ENCODE data around the gene STX4. TPM values are rescaled to one million over a fixed set of nuclear protein-coding genes. Genes with fewer than 3 reads are reported as not detected.

The STX4 gene
- polyA plus RNA-seq, 3 donors = 38.4 to 47.3 (median 45.4) TPM

DNA sequence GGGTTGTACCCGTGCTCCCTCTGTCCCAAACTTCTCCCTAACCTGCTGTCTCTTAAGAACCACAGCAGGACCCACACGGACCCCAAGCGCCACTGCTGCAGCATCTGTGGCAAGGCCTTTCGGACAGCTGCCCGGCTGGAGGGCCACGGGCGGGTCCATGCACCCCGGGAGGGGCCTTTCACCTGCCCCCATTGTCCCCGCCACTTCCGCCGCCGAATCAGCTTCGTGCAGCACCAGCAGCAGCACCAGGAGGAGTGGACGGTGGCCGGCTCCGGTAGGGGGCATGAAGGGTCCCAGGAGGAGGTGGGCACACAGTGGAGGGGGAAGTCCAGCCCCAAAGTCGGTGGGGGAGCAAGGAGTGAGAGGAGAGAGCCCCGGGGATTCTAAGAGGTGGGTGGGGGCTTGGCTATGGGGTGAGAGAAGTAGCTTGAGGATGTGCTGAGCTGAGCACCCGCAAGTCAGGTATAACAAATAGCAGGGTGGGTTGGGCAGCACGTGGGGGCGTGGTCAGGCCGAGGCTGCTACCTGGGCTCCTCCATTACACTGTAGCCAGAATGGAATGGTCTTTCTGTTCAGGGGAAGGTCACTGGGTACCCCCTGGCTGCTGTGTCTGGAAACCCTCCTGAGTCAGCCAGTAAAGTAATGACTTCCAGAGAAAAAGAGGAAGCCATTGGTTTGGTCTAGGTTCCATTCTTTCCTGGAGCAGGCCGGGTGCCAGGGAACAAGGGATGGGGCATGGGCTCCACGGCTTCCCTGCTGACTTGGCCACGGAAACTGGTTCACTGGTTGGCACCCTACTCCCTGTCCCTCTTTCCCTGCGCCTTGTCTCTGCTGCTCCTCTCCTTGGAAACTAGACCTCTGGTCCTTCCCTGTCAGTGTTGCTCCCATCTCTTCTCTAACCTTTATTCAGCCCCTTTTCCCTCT, 48.3 kb downstream of the STX4 start:
- no peak for DNase-seq

DNA sequence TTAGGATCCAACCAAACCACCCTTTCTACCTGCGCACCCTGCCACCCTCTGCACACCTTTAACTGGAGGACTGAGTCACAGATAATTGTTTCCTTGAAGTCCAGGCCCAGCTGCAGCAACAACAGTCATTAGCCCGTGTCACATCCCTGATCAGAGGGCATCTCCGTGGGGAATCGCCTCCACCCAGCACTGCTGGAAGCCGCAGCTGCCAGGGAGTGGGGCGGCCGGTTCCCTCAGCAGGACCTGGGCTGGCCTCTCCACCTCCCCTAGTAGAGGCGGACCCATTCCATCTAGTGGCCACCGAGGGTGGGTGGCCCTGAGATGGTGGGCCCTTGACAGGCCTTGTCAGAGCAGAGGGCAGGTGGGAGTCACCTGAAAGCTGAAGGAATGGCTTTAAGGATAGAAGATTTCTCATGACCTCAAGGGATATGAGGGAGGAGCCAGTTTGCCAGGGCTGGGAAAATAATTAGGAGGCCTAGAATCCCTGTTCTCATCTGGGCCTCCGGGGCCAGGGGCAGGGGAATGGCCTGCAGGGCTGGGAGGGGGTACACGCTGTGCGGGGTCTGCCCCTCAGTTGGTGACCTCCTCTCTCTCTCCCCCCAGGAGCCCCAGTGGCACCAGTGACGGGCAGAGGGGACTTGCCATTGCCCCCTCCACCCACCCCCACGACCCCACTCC, 49.1 kb downstream of the STX4 start:
- no peak for DNase-seq

DNA sequence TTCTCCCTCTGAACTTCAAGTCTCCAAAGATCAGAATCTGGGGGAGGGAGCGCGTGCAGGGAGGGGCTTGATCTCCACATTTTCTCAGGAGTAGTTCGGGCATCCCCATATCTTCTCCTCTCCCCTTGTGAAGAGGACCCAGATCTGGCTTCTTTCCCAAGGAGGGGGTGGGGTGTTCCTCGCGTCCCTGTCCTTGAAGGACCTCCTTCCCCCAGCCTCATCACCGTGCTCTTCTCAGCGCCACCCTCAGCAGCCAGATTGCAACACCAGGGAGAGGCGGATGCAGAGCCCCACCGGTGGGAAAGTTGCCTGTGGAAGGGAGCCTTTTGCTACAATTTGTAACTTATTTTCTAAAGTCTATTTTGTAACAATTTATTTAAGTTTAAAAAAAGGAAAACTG, 49.7 kb downstream of the STX4 start:
- DNase-seq = no peak

GRCh38 chr16:31083556-31083955, 50.2 kb downstream of the STX4 start:
- no peak for DNase-seq

DNA sequence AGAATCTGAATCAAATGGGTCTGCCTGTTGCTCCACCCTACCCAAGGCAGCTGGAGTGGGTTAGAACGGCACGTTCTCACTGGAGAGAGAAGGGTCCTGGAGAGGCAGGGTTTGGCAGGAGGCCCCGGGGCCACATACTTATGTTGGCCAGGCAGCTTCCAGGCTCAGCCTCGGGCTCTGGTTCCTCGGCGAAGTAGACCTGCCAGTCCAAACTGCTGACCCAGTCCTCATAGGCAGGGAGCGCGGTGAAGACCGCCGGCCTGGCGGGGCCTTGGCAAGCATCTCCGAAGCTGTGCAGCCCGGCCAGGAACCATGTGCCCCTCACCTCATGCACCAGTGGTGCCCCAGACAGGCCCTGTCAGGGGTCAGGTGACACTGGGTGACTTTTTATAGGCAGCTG, 50.6 kb downstream of the STX4 start:
- DNase-seq = no peak

GRCh38 chr16:31084584-31085302, 51.4 kb downstream of the STX4 start:
- DNase-seq = no peak

GRCh38 chr16:31085411-31085810, 52.1 kb downstream of the STX4 start:
- DNase-seq = no peak

GRCh38 chr16:31085873-31086628, 52.7 kb downstream of the STX4 start:
- no peak for DNase-seq

GRCh38 chr16:31086629-31086906, 53.2 kb downstream of the STX4 start:
- no peak for DNase-seq

DNA sequence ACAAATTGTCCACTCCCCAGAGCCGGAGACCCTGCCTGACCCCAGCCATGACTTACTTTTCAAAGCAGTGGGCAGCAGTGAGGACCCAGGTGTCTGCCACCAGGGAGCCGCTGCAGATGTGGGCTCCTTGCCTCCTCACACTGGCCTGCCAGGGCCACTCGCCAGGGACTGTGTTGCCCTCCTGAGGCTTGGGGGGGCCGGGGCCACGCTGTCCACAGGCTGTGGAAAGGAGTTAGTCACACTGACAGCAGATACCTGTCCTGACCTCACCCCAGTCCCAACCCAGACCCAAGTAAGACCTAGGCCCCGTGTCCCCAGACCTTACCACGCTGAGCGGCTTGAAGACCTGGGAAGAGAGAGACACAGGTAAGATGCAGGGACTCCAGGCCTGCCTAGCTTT, 54.1 kb downstream of the STX4 start:
- DNase-seq = no peak

- no peak for DNase-seq
These were observed 54.6 kb downstream of the STX4 start for GRCh38 chr16:31087971-31088370.

GRCh38 chr16:31088459-31089183, 55.3 kb downstream of the STX4 start, which contains the start of gene PRSS53:
PRSS53 (minus strand) TSS chr16:31088943; CDS start chr16:31088809, 134 bp downstream.
- DNase-seq = no peak

GRCh38 chr16:31089199-31089598, 55.8 kb downstream of the STX4 start:
- DNase-seq = no peak

Other genes starting within 250 kb of the STX4 start
- gene ZNF629, start 246.4 kb upstream of the STX4 start, polyA plus RNA-seq (ENCODE audit: insufficient read length in 3 of 3) = 10 to 100 TPM; 26.5 to 32.4 (median 30.3) TPM
- 10 to 100 TPM; 43.7 to 52.6 (median 44.6) TPM for gene BCL7C, start 139.5 kb upstream of the STX4 start, polyA plus RNA-seq (ENCODE audit: insufficient read length in 3 of 3)
- 1 to 10 TPM; 7.5 to 8.4 (median 7.7) TPM for gene CTF1, start 136.9 kb upstream of the STX4 start, polyA plus RNA-seq (ENCODE audit: insufficient read length in 3 of 3)
- gene FBXL19, start 110.0 kb upstream of the STX4 start, polyA plus RNA-seq (ENCODE audit: insufficient read length in 3 of 3) = 10 to 100 TPM; 32.2 to 35.4 (median 34.8) TPM
- gene ORAI3, start 84.5 kb upstream of the STX4 start, polyA plus RNA-seq (ENCODE audit: insufficient read length in 3 of 3) = 10 to 100 TPM; 21.7 to 23.4 (median 23.3) TPM
- gene SETD1A, start 75.8 kb upstream of the STX4 start, polyA plus RNA-seq (ENCODE audit: insufficient read length in 3 of 3) = 10 to 100 TPM; 18.7 to 22.6 (median 20.2) TPM
- 10 to 100 TPM in 2 of 3 donors, 1 to 10 TPM in 1; 8.1 to 10.9 (median 10.8) TPM for gene HSD3B7, start 48.4 kb upstream of the STX4 start, polyA plus RNA-seq (ENCODE audit: insufficient read length in 3 of 3)
- 1 to 10 TPM; 1.2 to 2.2 (median 1.7) TPM for gene STX1B, start 22.9 kb upstream of the STX4 start, polyA plus RNA-seq (ENCODE audit: insufficient read length in 3 of 3)
- gene ZNF668, start 40.7 kb downstream of the STX4 start, polyA plus RNA-seq (ENCODE audit: insufficient read length in 3 of 3) = 1 to 10 TPM; 5.7 to 7.6 (median 6.4) TPM
- gene ZNF646, start 40.9 kb downstream of the STX4 start, polyA plus RNA-seq (ENCODE audit: insufficient read length in 3 of 3) = 10 to 100 TPM; 13.2 to 19.0 (median 14.5) TPM
- gene PRSS53, start 55.4 kb downstream of the STX4 start, polyA plus RNA-seq (ENCODE audit: insufficient read length in 3 of 3) = 1 to 10 TPM; 1.0 to 2.0 (median 1.3) TPM
- 10 to 100 TPM; 64.6 to 86.1 (median 72.4) TPM for gene VKORC1, start 61.2 kb downstream of the STX4 start, polyA plus RNA-seq (ENCODE audit: insufficient read length in 3 of 3)
- 10 to 100 TPM; 40.4 to 47.7 (median 41.6) TPM for gene BCKDK, start 74.8 kb downstream of the STX4 start, polyA plus RNA-seq (ENCODE audit: insufficient read length in 3 of 3)
- 10 to 100 TPM; 66.4 to 80.5 (median 75.9) TPM for gene KAT8, start 84.1 kb downstream of the STX4 start, polyA plus RNA-seq (ENCODE audit: insufficient read length in 3 of 3)
- gene PRSS8, start 102.2 kb downstream of the STX4 start, polyA plus RNA-seq (ENCODE audit: insufficient read length in 3 of 3) = 10 to 100 TPM; 74.4 to 91.2 (median 75.3) TPM
- 1 to 10 TPM; 1.4 to 2.0 (median 1.7) TPM for gene PRSS36, start 116.5 kb downstream of the STX4 start, polyA plus RNA-seq (ENCODE audit: insufficient read length in 3 of 3)
- 100 to 1,000 TPM; 689 to 914 (median 729) TPM for gene FUS, start 146.6 kb downstream of the STX4 start, polyA plus RNA-seq (ENCODE audit: insufficient read length in 3 of 3)
- gene PYCARD, start 169.2 kb downstream of the STX4 start, polyA plus RNA-seq (ENCODE audit: insufficient read length in 3 of 3) = 10 to 100 TPM; 10.3 to 13.1 (median 12.4) TPM
- gene TRIM72, start 180.6 kb downstream of the STX4 start, polyA plus RNA-seq (ENCODE audit: insufficient read length in 3 of 3) = under 1 TPM; 0.07 to 0.28 (median 0.18) TPM
- gene PYDC1, start 183.6 kb downstream of the STX4 start, polyA plus RNA-seq (ENCODE audit: insufficient read length in 3 of 3) = not detected
- gene ITGAM, start 226.4 kb downstream of the STX4 start, polyA plus RNA-seq (ENCODE audit: insufficient read length in 3 of 3) = 1 to 10 TPM; 1.7 to 2.6 (median 2.2) TPM

Measured in renal pelvis (tissue), 4 donors.